PC-3 (cell line): ENCODE data around the gene RTP3. TPM values are rescaled to one million over a fixed set of nuclear protein-coding genes. Genes with fewer than 3 reads are reported as not detected.

Experiments used
- ATAC-seq: fragments of 200-7000 bp; cut with Tn5 transposase; 2 replicates; pipeline ENCODE4 v1.9.1; 2020; ENCODE audit warnings: mild to moderate bottlenecking, moderate library complexity
- BruUV-seq: library from RNA; stranded (reverse); fragments of 400-500 nt; replicated peaks from 2 replicates; lab custom pipeline; 2021; lab: Mats Ljungman, UMichigan
- CTCF ChIA-PET: fragments of 300-600 bp; sonication (Branson Sonifier 250); formaldehyde crosslinking; loops from one replicate; lab custom pipeline; 2022; ENCODE audit warnings: antibody characterized with exemption; lab: Charles Lee
- POLR2A ChIA-PET: fragments of 300-600 bp; sonication (Branson Sonifier 250); formaldehyde crosslinking; loops from one replicate; lab custom pipeline; 2022; ENCODE audit warnings: antibody characterized with exemption; ENCODE audit not compliant: unreplicated experiment; lab: Charles Lee
- DNase-seq: peaks from one replicate; pipeline ENCODE4 v3.0.0-alpha.2; 2015
- H2AFZ ChIP-seq: fragments of 300-600 bp; sonication (generic); 2 replicates; pipeline ENCODE4 v1.6.0; 2016; ENCODE audit warnings: antibody characterized with exemption, low read length
- H3F3A ChIP-seq: fragments of 300-600 bp; sonication (generic); one replicate; pipeline ENCODE4 v1.6.0; 2017; ENCODE audit warnings: antibody characterized with exemption, low read length, control low read depth, mild to moderate bottlenecking; ENCODE audit not compliant: unreplicated experiment
- H3K27ac ChIP-seq: fragments of 300-600 bp; sonication (generic); 2 replicates; pipeline ENCODE4 v1.5.1; 2016; ENCODE audit warnings: mild to moderate bottlenecking, low read length
- H3K27me3 ChIP-seq: fragments of 300-600 bp; sonication (generic); 2 replicates; pipeline ENCODE4 v1.6.1; 2016; ENCODE audit warnings: low read length, mixed read lengths
- H3K36me3 ChIP-seq: fragments of 300-600 bp; sonication (generic); 2 replicates; pipeline ENCODE4 v1.6.1; 2016; ENCODE audit warnings: low read depth, mixed run types, low read length, mixed read lengths
- H3K4me1 ChIP-seq: fragments of 300-600 bp; sonication (generic); 2 replicates; pipeline ENCODE4 v1.5.1; 2016; ENCODE audit warnings: low read length; ENCODE audit not compliant: insufficient read depth
- H3K4me2 ChIP-seq: fragments of 300-600 bp; sonication (generic); 2 replicates; pipeline ENCODE4 v1.6.0; 2016; ENCODE audit warnings: low read length
- H3K4me3 ChIP-seq: fragments of 300-600 bp; sonication (generic); 2 replicates; pipeline ENCODE4 v1.5.1; 2016; ENCODE audit warnings: mild to moderate bottlenecking, low read length, mixed read lengths
- H3K79me2 ChIP-seq: fragments of 300-600 bp; sonication (generic); 2 replicates; pipeline ENCODE4 v1.6.1; 2017; ENCODE audit warnings: low read length, mixed read lengths
- H3K9ac ChIP-seq: fragments of 300-600 bp; sonication (generic); 2 replicates; pipeline ENCODE4 v1.6.0; 2016; ENCODE audit warnings: mild to moderate bottlenecking, low read length
- H3K9me2 ChIP-seq: fragments of 300-600 bp; sonication (generic); replicated peaks from 2 replicates; pipeline ENCODE4 v1.6.1; 2016; ENCODE audit warnings: mixed run types, low read length, mixed read lengths
- H3K9me3 ChIP-seq: fragments of 300-600 bp; sonication (generic); 2 replicates; pipeline ENCODE4 v1.6.1; 2016; ENCODE audit warnings: low read length, mixed read lengths
- H4K20me1 ChIP-seq: fragments of 300-600 bp; sonication (generic); 2 replicates; pipeline ENCODE4 v1.6.1; 2016; ENCODE audit warnings: low read length, mixed read lengths
- CTCF ChIP-seq: fragments of 300-600 bp; sonication (generic); conservative IDR thresholded peaks from 2 replicates; pipeline ENCODE4 v1.5.1; 2017; ENCODE audit warnings: antibody characterized with exemption, low read depth, mild to moderate bottlenecking, low read length
- EZH2 ChIP-seq: fragments of 300-600 bp; sonication (generic); IDR thresholded peaks from one replicate; pipeline ENCODE4 v1.6.1; 2017; ENCODE audit warnings: antibody characterized with exemption, mild to moderate bottlenecking, low read length; ENCODE audit not compliant: unreplicated experiment
- EZH2phosphoT487 ChIP-seq: fragments of 300-600 bp; sonication (generic); IDR thresholded peaks from 2 replicates; pipeline ENCODE4 v1.6.1; 2018; ENCODE audit warnings: mild to moderate bottlenecking, antibody characterized with exemption, low read length, borderline replicate concordance
- intact Hi-C: fragments of 100-400 bp; cut with micrococcal nuclease; formaldehyde crosslinking; loops from 2 replicates; pipeline ENCODE4 v1.9.0; 2023
- total RNA-seq: library from RNA; depleted of rRNA; stranded (reverse); fragments of >200 nt; gene quantifications from 2 replicates; pipeline ENCODE4 v1.2.3, GENCODE V29; 2014

Gene RTP3
- total RNA-seq, 1 experiment from 2014 or later = not detected

- Histone ChIP-seq H3K9ac (no peak overlapping the region), H3K9me3 (no peaks in the 10 kb centered on the region), H3K4me1 (no peaks in the 10 kb centered on the region), H3K27me3 (no peaks in the 10 kb centered on the region), H3K36me3 (no peaks in the 10 kb centered on the region), H3K79me2 (no peaks in the 10 kb centered on the region), H3K4me3 (no peak overlapping the region), H2AFZ (no peak overlapping the region), H4K20me1 (no peaks in the 10 kb centered on the region), H3K27ac (no peak overlapping the region), H3F3A (no peaks in the 10 kb centered on the region), H3K4me2 (no peak overlapping the region), H3K9me2 (no peaks in the 10 kb centered on the region)
- DNase-seq (no peak), ATAC-seq (no peak)
- POLR2A ChIA-PET = no interaction called here
- BruUV-seq = no TSS peak
- intact Hi-C loops = no loop called here
- CTCF ChIA-PET = no interaction called here
- TF ChIP-seq CTCF (no peak), EZH2phosphoT487 (no peak), EZH2 (no peak)
These were observed 43.6 kb upstream of the RTP3 start for GRCh38 chr3:46454209-46454595.

- Histone ChIP-seq H3K4me1 (no peaks in the 10 kb centered on the region), H3K27ac (no peak overlapping the region), H3K9me2 (no peaks in the 10 kb centered on the region), H3K9me3 (no peaks in the 10 kb centered on the region), H3K4me2 (no peak overlapping the region), H2AFZ (no peak overlapping the region), H3K36me3 (no peaks in the 10 kb centered on the region), H3K4me3 (no peak overlapping the region), H4K20me1 (no peaks in the 10 kb centered on the region), H3F3A (no peaks in the 10 kb centered on the region), H3K27me3 (no peaks in the 10 kb centered on the region), H3K9ac (no peak overlapping the region), H3K79me2 (no peaks in the 10 kb centered on the region)
- intact Hi-C loops = no loop called here
- DNase-seq (no peak), ATAC-seq (no peak)
- CTCF ChIA-PET = no interaction called here
- TF ChIP-seq CTCF = no peak
- TF ChIP-seq EZH2 = no peak
- no peak for TF ChIP-seq EZH2phosphoT487
- POLR2A ChIA-PET = interaction anchor here (0.6 kb wide), 1 partner anchor 460 kb away, joined by 6 read pairs; no protein-coding TSS in a partner anchor
- BruUV-seq = no TSS peak
These were observed 43.2 kb upstream of the RTP3 start for GRCh38 chr3:46454606-46455005.

- intact Hi-C loops = no loop called here
- no peak for DNase-seq
- H3K79me2 ChIP-seq = no peaks in the 10 kb centered on the region
- TF ChIP-seq EZH2 (no peak), CTCF (no peak), EZH2phosphoT487 (no peak)
- no peak overlapping the region for H3K9ac ChIP-seq
- POLR2A ChIA-PET = interaction anchor here (0.6 kb wide), 1 partner anchor 459 kb away, joined by 6 read pairs; no protein-coding TSS in a partner anchor
- H3F3A ChIP-seq = no peaks in the 10 kb centered on the region
- no peaks in the 10 kb centered on the region for H3K9me3 ChIP-seq
- no peak overlapping the region for H3K4me2 ChIP-seq
- H3K27me3 ChIP-seq = no peaks in the 10 kb centered on the region
- no peaks in the 10 kb centered on the region for H3K4me1 ChIP-seq
- H2AFZ ChIP-seq = no peak overlapping the region
- no peak for ATAC-seq
- CTCF ChIA-PET = no interaction called here
- H4K20me1 ChIP-seq = no peaks in the 10 kb centered on the region
- no peak overlapping the region for H3K4me3 ChIP-seq
- H3K27ac ChIP-seq = no peak overlapping the region
- no peaks in the 10 kb centered on the region for H3K36me3 ChIP-seq
- H3K9me2 ChIP-seq = no peaks in the 10 kb centered on the region
- BruUV-seq = no TSS peak
These were observed 42.3 kb upstream of the RTP3 start for GRCh38 chr3:46455231-46456115.
